ENCODE measurements around the gene BLNK.

DNA sequence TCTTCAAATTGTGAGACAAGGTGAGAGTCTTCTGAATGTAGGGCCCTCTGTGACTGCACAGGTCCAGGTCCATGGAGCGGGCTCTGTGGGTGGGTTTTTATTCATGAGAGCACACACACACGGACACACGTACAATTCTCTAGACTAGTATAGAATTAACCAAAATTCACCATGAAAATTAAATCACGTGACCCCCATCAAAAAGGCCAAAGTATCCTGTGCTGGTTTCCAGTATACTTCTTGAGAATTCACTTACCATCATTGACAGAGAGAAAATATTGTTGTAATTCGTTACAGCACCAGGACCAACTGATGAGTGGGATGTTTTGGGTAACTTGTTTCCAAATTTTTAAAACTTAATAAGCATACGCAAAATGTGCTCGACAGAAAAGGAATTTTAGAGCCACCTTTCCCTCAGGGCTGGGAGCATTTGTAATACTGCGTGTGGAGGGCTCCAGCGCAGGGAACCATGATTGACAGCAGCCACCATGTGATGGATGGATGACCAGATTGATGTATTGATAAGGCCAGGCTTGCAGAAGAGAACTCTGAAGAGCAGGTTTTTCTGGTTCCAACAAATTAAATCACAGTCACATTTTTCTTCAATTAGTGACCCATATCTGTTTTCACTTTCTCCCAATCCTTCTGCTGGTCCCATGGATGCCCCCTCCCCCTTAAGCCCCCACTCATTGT, 18.0 kb upstream of the BLNK start:
- no peak for TF ChIP-seq SP1 (IDR thresholded peaks at IDR 0.05)
- TF ChIP-seq FOXM1 (IDR thresholded peaks at IDR 0.05; ENCODE audit: borderline replicate concordance), result no peak
- TF ChIP-seq ELF4 (IDR thresholded peaks at IDR 0.05), result no peak
- TF ChIP-seq FOXK2 (IDR thresholded peaks at IDR 0.05), result no peak
- no peak for TF ChIP-seq NFRKB (IDR thresholded peaks at IDR 0.05)
- no peak for TF ChIP-seq CTBP1 (IDR thresholded peaks at IDR 0.05; ENCODE audit: borderline replicate concordance)
- TF ChIP-seq TARDBP (IDR thresholded peaks at IDR 0.05), result no peak
- no peak for TF ChIP-seq SUZ12 (IDR thresholded peaks at IDR 0.05)
- no peak for TF ChIP-seq ZNF384 (IDR thresholded peaks at IDR 0.05)
- no peak for TF ChIP-seq FOXA1 (IDR thresholded peaks at IDR 0.05)
- no peak for TF ChIP-seq BHLHE40 (IDR thresholded peaks at IDR 0.05; ENCODE audit: borderline replicate concordance)
- no peak for TF ChIP-seq ARNT (IDR thresholded peaks at IDR 0.05)
- TF ChIP-seq HDGF (IDR thresholded peaks at IDR 0.05; ENCODE audit: borderline replicate concordance), result no peak
